GM23338 (cell line): ENCODE results near the gene CD19. TPM values are rescaled to one million over a fixed set of nuclear protein-coding genes. Genes with fewer than 3 reads are reported as not detected.

Experiments used
- ATAC-seq: fragments of 200-7000 bp; cut with Tn5 transposase; 3 replicates; pipeline ENCODE4 v1.9.1; 2020
- DNase-seq: peaks from one replicate; pipeline ENCODE4 v3.0.0-alpha.2; 2015; ENCODE audit warnings: low spot score
- H2AFZ ChIP-seq: fragments of 200-600 bp; sonication (generic); 2 replicates; pipeline ENCODE4 v1.8.0; 2016; ENCODE audit warnings: antibody characterized with exemption, mild to moderate bottlenecking, moderate library complexity
- H3F3A ChIP-seq: fragments of 200-600 bp; sonication (generic); replicated peaks from 2 replicates; pipeline ENCODE4 v1.8.0; 2017; ENCODE audit warnings: antibody characterized with exemption, mixed run types, low read depth
- H3K27ac ChIP-seq: fragments of 200-600 bp; sonication (generic); 2 replicates; pipeline ENCODE4 v1.6.1; 2016; ENCODE audit warnings: low read depth
- H3K27me3 ChIP-seq: fragments of 200-600 bp; sonication (generic); 2 replicates; pipeline ENCODE4 v1.8.0; 2016; ENCODE audit warnings: mild to moderate bottlenecking, mixed run types, moderate library complexity; ENCODE audit not compliant: insufficient read depth
- H3K36me3 ChIP-seq: fragments of 200-600 bp; sonication (generic); 2 replicates; pipeline ENCODE4 v1.8.0; 2016; ENCODE audit warnings: mild to moderate bottlenecking; ENCODE audit not compliant: insufficient read depth
- H3K4me1 ChIP-seq: fragments of 200-600 bp; sonication (generic); 2 replicates; pipeline ENCODE4 v1.8.0; 2016; ENCODE audit warnings: mild to moderate bottlenecking, moderate library complexity; ENCODE audit not compliant: insufficient read depth
- H3K4me2 ChIP-seq: fragments of 200-600 bp; sonication (generic); 2 replicates; pipeline ENCODE4 v1.7.1; 2017; ENCODE audit warnings: mixed run types
- H3K4me3 ChIP-seq: fragments of 200-600 bp; sonication (generic); 2 replicates; pipeline ENCODE4 v1.6.1; 2016; ENCODE audit warnings: mixed run types
- H3K79me2 ChIP-seq: fragments of 200-600 bp; sonication (generic); replicated peaks from 2 replicates; pipeline ENCODE4 v1.8.0; 2017; ENCODE audit warnings: mild to moderate bottlenecking; ENCODE audit not compliant: insufficient read depth
- H3K9me2 ChIP-seq: fragments of 200-600 bp; sonication (generic); 2 replicates; pipeline ENCODE4 v1.8.0; 2017; ENCODE audit not compliant: insufficient read depth
- H4K20me1 ChIP-seq: fragments of 200-600 bp; sonication (generic); replicated peaks from 2 replicates; pipeline ENCODE4 v1.8.0; 2017; ENCODE audit warnings: mild to moderate bottlenecking; ENCODE audit not compliant: insufficient read depth
- H3K27ac Mint-ChIP-seq: 2 replicates; pipeline ENCODE4 v1.8.0; 2020; ENCODE audit warnings: inconsistent platforms, mild to moderate bottlenecking, moderate library complexity, mixed read lengths
- H3K27me3 Mint-ChIP-seq: 3 replicates; pipeline ENCODE4 v1.8.0; 2022; ENCODE audit warnings: low read depth, mild to moderate bottlenecking, moderate library complexity, mixed read lengths, inconsistent platforms; ENCODE audit not compliant: insufficient read depth, poor library complexity
- H3K36me3 Mint-ChIP-seq: 3 replicates; pipeline ENCODE4 v1.8.0; 2021; ENCODE audit warnings: low read depth, mild to moderate bottlenecking, inconsistent platforms, moderate library complexity, mixed read lengths
- H3K4me1 Mint-ChIP-seq: 3 replicates; pipeline ENCODE4 v1.8.0; 2020; ENCODE audit warnings: mild to moderate bottlenecking, inconsistent platforms, mixed read lengths
- H3K4me3 Mint-ChIP-seq: 3 replicates; pipeline ENCODE4 v1.8.0; 2021; ENCODE audit warnings: moderate library complexity, mild to moderate bottlenecking, inconsistent platforms, mixed read lengths
- H3K9me3 Mint-ChIP-seq: 3 replicates; pipeline ENCODE4 v1.8.0; 2020; ENCODE audit warnings: moderate library complexity, mild to moderate bottlenecking, inconsistent platforms, mixed read lengths
- CREB1 ChIP-seq: fragments of 250-450 bp; sonication (Bioruptor Pico); IDR thresholded peaks from 2 replicates; pipeline ENCODE4 v1.5.0; 2020; ENCODE audit warnings: low read depth, mild to moderate bottlenecking, moderate library complexity
- ETS1 ChIP-seq: IDR thresholded peaks from 2 replicates; pipeline ENCODE4 v1.6.1; 2016; ENCODE audit warnings: antibody characterized with exemption
- EZH2 ChIP-seq: fragments of 200-600 bp; sonication (generic); IDR thresholded peaks from one replicate; pipeline ENCODE4 v1.8.0; 2017; ENCODE audit warnings: antibody characterized with exemption, mild to moderate bottlenecking, low read depth; ENCODE audit not compliant: unreplicated experiment
- EZH2phosphoT487 ChIP-seq: fragments of 200-600 bp; sonication (generic); IDR thresholded peaks from one replicate; pipeline ENCODE4 v1.8.1; 2018; ENCODE audit warnings: antibody characterized with exemption; ENCODE audit not compliant: unreplicated experiment
- JUNB ChIP-seq: IDR thresholded peaks from one replicate; pipeline ENCODE4 v1.6.1; 2016; ENCODE audit warnings: antibody characterized with exemption; ENCODE audit not compliant: unreplicated experiment
- NANOG ChIP-seq: IDR thresholded peaks from 2 replicates; pipeline ENCODE4 v1.6.1; 2016; ENCODE audit warnings: antibody characterized with exemption, borderline replicate concordance
- POLR2AphosphoS5 ChIP-seq: IDR thresholded peaks from 2 replicates; pipeline ENCODE4 v1.6.1; 2016; ENCODE audit warnings: antibody characterized with exemption, low read depth
- REST ChIP-seq: IDR thresholded peaks from one replicate; pipeline ENCODE4 v1.6.1; 2018; ENCODE audit warnings: antibody characterized with exemption; ENCODE audit not compliant: unreplicated experiment
- STAT1 ChIP-seq: IDR thresholded peaks from one replicate; pipeline ENCODE4 v1.6.1; 2016; ENCODE audit warnings: antibody characterized with exemption; ENCODE audit not compliant: unreplicated experiment
- ZNF114 ChIP-seq: fragments of 250-450 bp; sonication (Bioruptor Pico); IDR thresholded peaks from 2 replicates; pipeline ENCODE4 v1.5.0; 2020; ENCODE audit warnings: mild to moderate bottlenecking, moderate library complexity
- ZNF331 ChIP-seq: fragments of 250-450 bp; sonication (Bioruptor Pico); IDR thresholded peaks from 2 replicates; pipeline ENCODE4 v1.5.0; 2020; ENCODE audit warnings: low read depth, mild to moderate bottlenecking, moderate library complexity
- polyA plus RNA-seq: library from polyadenylated mRNA; unstranded; fragments of >200 nt; fragmentation: Nextera tagmentation; extraction: Ambion mirVana; gene quantifications from 2 replicates; pipeline ENCODE4 v1.2.1, GENCODE V29; 2016
- total RNA-seq: library from RNA; depleted of rRNA; stranded (reverse); fragments of >200 nt; shearing (Covaris generic); gene quantifications from 2 replicates; pipeline ENCODE4 v1.2.3, GENCODE V29; 2014
- TF ChIP-seq, protein P1 (sequence below): fragments of 250-450 bp; sonication (Bioruptor Pico); IDR thresholded peaks from 2 replicates; pipeline ENCODE4 v1.5.0; 2020; ENCODE audit warnings: mild to moderate bottlenecking, moderate library complexity
- TF ChIP-seq, protein P2 (sequence below), 2 experiments: fragments of 200-600 bp in 1 of 2; sonication (generic) in 1 of 2; conservative IDR thresholded peaks; 2 replicates each; pipeline versions ENCODE4 v1.5.1 to v1.6.1; 2016 to 2017; ENCODE audit warnings: antibody characterized with exemption in 2 of 2, low read depth in 2 of 2, mild to moderate bottlenecking in 2 of 2, moderate library complexity in 1 of 2

Gene CD19
- total and polyA plus RNA-seq, 2 experiments from 2014 or later: 0.83 to 1.9 TPM

- Histone ChIP-seq H3K27ac (no peak overlapping the region), H3K27me3 (no peaks in the 10 kb centered on the region), H3K4me1 (no peaks in the 10 kb centered on the region), H2AFZ (no peak overlapping the region), H4K20me1 (no peaks in the 10 kb centered on the region), H3K9me2 (no peaks in the 10 kb centered on the region), H3K36me3 (0 out of 2 replicates have a peak, but pooled peaks cover 4% of the 10 kb centered on the region), H3K4me2 (no peak overlapping the region), H3K79me2 (no peaks in the 10 kb centered on the region), H3F3A (no peaks in the 10 kb centered on the region), H3K4me3 (no peak overlapping the region)
- H3K4me1 Mint-ChIP-seq: no peaks in the 10 kb centered on the region
- TF ChIP-seq POLR2AphosphoS5 (no peak), STAT1 (no peak), NANOG (no peak), ZNF114 (no peak), CREB1 (no peak), EZH2 (no peak), REST (no peak), ZNF331 (CRISPR knock-in tag) (no peak), ETS1 (no peak), JUNB (no peak), EZH2phosphoT487 (no peak)
- TF ChIP-seq, protein P1, sequence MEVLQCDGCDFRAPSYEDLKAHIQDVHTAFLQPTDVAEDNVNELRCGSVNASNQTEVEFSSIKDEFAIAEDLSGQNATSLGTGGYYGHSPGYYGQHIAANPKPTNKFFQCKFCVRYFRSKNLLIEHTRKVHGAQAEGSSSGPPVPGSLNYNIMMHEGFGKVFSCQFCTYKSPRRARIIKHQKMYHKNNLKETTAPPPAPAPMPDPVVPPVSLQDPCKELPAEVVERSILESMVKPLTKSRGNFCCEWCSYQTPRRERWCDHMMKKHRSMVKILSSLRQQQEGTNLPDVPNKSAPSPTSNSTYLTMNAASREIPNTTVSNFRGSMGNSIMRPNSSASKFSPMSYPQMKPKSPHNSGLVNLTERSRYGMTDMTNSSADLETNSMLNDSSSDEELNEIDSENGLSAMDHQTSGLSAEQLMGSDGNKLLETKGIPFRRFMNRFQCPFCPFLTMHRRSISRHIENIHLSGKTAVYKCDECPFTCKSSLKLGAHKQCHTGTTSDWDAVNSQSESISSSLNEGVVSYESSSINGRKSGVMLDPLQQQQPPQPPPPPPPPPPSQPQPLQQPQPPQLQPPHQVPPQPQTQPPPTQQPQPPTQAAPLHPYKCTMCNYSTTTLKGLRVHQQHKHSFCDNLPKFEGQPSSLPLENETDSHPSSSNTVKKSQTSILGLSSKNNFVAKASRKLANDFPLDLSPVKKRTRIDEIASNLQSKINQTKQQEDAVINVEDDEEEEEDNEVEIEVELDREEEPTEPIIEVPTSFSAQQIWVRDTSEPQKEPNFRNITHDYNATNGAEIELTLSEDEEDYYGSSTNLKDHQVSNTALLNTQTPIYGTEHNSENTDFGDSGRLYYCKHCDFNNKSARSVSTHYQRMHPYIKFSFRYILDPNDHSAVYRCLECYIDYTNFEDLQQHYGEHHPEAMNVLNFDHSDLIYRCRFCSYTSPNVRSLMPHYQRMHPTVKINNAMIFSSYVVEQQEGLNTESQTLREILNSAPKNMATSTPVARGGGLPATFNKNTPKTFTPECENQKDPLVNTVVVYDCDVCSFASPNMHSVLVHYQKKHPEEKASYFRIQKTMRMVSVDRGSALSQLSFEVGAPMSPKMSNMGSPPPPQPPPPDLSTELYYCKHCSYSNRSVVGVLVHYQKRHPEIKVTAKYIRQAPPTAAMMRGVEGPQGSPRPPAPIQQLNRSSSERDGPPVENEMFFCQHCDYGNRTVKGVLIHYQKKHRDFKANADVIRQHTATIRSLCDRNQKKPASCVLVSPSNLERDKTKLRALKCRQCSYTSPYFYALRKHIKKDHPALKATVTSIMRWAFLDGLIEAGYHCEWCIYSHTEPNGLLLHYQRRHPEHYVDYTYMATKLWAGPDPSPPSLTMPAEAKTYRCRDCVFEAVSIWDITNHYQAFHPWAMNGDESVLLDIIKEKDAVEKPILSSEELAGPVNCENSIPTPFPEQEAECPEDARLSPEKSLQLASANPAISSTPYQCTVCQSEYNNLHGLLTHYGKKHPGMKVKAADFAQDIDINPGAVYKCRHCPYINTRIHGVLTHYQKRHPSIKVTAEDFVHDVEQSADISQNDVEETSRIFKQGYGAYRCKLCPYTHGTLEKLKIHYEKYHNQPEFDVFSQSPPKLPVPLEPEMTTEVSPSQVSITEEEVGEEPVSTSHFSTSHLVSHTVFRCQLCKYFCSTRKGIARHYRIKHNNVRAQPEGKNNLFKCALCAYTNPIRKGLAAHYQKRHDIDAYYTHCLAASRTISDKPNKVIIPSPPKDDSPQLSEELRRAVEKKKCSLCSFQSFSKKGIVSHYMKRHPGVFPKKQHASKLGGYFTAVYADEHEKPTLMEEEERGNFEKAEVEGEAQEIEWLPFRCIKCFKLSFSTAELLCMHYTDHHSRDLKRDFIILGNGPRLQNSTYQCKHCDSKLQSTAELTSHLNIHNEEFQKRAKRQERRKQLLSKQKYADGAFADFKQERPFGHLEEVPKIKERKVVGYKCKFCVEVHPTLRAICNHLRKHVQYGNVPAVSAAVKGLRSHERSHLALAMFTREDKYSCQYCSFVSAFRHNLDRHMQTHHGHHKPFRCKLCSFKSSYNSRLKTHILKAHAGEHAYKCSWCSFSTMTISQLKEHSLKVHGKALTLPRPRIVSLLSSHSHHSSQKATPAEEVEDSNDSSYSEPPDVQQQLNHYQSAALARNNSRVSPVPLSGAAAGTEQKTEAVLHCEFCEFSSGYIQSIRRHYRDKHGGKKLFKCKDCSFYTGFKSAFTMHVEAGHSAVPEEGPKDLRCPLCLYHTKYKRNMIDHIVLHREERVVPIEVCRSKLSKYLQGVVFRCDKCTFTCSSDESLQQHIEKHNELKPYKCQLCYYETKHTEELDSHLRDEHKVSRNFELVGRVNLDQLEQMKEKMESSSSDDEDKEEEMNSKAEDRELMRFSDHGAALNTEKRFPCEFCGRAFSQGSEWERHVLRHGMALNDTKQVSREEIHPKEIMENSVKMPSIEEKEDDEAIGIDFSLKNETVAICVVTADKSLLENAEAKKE: no peak
- TF ChIP-seq, protein P2, sequence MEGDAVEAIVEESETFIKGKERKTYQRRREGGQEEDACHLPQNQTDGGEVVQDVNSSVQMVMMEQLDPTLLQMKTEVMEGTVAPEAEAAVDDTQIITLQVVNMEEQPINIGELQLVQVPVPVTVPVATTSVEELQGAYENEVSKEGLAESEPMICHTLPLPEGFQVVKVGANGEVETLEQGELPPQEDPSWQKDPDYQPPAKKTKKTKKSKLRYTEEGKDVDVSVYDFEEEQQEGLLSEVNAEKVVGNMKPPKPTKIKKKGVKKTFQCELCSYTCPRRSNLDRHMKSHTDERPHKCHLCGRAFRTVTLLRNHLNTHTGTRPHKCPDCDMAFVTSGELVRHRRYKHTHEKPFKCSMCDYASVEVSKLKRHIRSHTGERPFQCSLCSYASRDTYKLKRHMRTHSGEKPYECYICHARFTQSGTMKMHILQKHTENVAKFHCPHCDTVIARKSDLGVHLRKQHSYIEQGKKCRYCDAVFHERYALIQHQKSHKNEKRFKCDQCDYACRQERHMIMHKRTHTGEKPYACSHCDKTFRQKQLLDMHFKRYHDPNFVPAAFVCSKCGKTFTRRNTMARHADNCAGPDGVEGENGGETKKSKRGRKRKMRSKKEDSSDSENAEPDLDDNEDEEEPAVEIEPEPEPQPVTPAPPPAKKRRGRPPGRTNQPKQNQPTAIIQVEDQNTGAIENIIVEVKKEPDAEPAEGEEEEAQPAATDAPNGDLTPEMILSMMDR (conservative IDR thresholded peaks at IDR 0.05; ENCODE audit: low read depth in 2 of 2): no peak
- no peak for ATAC-seq
- H3K27ac Mint-ChIP-seq: no peak overlapping the region
- DNase-seq: no peak
- H3K4me3 Mint-ChIP-seq: no peak overlapping the region
- H3K27me3 Mint-ChIP-seq: peaks cover 16% of the 10 kb centered on the region
- peaks cover 38% of the 10 kb centered on the region for H3K36me3 Mint-ChIP-seq
- peaks cover 5% of the 10 kb centered on the region for H3K9me3 Mint-ChIP-seq
Observed at GRCh38 chr16:28986046-28986445, 54.3 kb downstream of the CD19 start.
